Gastrocnemius medialis (tissue), 4 donors: ENCODE measurements around the gene MAGEB5.

ENCODE experiments used
- POLR2A ChIP-seq, 2 donors: fragments of 450-650 bp; IDR thresholded peaks; one replicate each; pipeline ENCODE4 v1.6.1; 2017; ENCODE audit warnings: antibody characterized with exemption in 2 of 2, mild to moderate bottlenecking in 2 of 2, moderate library complexity in 2 of 2
- TF ChIP-seq, protein P1 (sequence below), 5 experiments: fragments of 450-650 bp in 3 of 5; fragments of 200-600 bp in 2 of 5; sonication (generic) in 2 of 5; IDR thresholded peaks in 4 of 5; conservative IDR thresholded peaks in 1 of 5; 1 replicate in 4 of 5; 2 replicates in 1 of 5; pipeline ENCODE4 v1.5.1; 2016 to 2019; ENCODE audit warnings: antibody characterized with exemption in 5 of 5, mild to moderate bottlenecking in 3 of 5, moderate library complexity in 3 of 5

DNA sequence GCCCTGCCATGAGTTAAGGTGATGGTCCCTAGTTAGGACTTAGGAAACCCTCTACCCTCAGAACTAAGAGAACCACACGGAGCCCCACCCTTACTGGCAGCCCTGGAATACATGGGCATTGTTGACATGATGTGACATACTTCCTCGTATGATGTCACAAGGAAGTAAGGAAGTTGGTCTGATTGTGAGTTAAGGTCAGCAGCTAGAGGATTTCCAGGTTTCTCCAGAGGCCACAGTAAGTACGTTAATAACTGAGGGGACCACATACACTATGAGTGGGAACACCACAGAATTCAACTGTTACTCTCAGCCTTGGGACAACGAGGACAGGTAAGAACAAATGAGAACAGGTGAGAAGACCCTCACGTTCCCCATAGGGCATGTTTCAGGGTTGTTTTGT lies at the start of gene MAGEB5:
- TF ChIP-seq POLR2A (IDR thresholded peaks at IDR 0.05): no peak
- TF ChIP-seq, protein P1, sequence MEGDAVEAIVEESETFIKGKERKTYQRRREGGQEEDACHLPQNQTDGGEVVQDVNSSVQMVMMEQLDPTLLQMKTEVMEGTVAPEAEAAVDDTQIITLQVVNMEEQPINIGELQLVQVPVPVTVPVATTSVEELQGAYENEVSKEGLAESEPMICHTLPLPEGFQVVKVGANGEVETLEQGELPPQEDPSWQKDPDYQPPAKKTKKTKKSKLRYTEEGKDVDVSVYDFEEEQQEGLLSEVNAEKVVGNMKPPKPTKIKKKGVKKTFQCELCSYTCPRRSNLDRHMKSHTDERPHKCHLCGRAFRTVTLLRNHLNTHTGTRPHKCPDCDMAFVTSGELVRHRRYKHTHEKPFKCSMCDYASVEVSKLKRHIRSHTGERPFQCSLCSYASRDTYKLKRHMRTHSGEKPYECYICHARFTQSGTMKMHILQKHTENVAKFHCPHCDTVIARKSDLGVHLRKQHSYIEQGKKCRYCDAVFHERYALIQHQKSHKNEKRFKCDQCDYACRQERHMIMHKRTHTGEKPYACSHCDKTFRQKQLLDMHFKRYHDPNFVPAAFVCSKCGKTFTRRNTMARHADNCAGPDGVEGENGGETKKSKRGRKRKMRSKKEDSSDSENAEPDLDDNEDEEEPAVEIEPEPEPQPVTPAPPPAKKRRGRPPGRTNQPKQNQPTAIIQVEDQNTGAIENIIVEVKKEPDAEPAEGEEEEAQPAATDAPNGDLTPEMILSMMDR (IDR thresholded peaks at IDR 0.05 in 4 of 5, conservative IDR thresholded peaks at IDR 0.05 in 1 of 5): no peak
